ENCODE results near the gene CRY2. TPM values are rescaled to one million over a fixed set of nuclear protein-coding genes. Genes with fewer than 3 reads are reported as not detected.

CRY2 gene
- total and polyA plus RNA-seq, 10 of the 15 experiments (the other 5 are each of a cell fraction or from before 2014, with no cell fraction given) = 1.2 to 14.7 (median 8.1) TPM

DNA sequence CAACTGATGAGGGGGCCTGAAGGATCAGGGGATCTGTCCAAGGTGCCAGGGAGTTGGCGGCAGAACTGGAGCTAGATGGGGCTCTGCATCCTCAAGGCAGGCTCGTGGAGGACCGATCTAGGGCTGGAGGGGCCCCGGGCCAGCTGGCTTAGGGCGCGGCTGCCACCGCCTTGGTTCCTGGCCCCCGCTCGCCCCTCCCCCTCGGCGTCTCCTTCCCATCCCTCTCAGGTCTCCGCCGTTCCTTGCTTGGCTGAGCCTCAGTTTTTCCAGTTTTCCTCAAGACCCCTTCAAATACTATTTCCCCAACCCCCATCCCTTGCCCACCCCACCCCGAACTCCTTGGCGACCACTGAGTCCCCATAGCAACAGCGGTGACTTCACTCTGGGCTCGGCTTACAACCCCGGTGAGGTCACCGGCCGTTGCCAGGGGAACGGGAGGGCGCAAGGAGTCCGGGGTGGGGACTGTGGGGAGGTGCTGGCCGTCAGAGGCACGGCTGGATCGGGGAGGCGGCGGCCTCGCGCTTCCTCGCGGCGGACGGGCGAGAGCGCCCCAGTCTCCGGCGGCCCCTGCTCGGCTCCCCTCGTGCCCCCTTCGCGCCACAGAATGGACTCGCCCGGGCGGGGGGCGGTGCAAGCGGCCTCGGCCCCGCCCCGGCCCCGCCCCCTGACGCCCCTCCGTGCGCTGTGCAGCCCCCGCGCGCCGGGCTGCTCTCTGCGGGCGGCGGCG lies 52.3 kb downstream of the CRY2 start (continued):
- TF ChIP-seq, protein P1, sequence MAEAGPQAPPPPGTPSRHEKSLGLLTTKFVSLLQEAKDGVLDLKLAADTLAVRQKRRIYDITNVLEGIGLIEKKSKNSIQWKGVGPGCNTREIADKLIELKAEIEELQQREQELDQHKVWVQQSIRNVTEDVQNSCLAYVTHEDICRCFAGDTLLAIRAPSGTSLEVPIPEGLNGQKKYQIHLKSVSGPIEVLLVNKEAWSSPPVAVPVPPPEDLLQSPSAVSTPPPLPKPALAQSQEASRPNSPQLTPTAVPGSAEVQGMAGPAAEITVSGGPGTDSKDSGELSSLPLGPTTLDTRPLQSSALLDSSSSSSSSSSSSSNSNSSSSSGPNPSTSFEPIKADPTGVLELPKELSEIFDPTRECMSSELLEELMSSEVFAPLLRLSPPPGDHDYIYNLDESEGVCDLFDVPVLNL (IDR thresholded peaks at IDR 0.05; ENCODE audit: low read depth, low read length) = no peak
- TF ChIP-seq JUNB (IDR thresholded peaks at IDR 0.05) (no peak), ATF7 (IDR thresholded peaks at IDR 0.05; ENCODE audit: low read depth) (peak; percentile 65), NRF1 (conservative IDR thresholded peaks at IDR 0.05; ENCODE audit: low read depth, low read length) (no peak), SUZ12 (IDR thresholded peaks at IDR 0.05; ENCODE audit: unreplicated experiment) (peak; percentile 46), MYC (IDR thresholded peaks at IDR 0.05; ENCODE audit: insufficient read depth, insufficient read length, insufficient replicate concordance, low read length, severe bottlenecking) (no peak), RAD51 (IDR thresholded peaks at IDR 0.05) (no peak), MTA2 (IDR thresholded peaks at IDR 0.05; ENCODE audit: low read depth) (no peak), JUND (IDR thresholded peaks at IDR 0.05; ENCODE audit: low read depth, low read length) (peak; percentile 84)
- TF ChIP-seq, protein P2, sequence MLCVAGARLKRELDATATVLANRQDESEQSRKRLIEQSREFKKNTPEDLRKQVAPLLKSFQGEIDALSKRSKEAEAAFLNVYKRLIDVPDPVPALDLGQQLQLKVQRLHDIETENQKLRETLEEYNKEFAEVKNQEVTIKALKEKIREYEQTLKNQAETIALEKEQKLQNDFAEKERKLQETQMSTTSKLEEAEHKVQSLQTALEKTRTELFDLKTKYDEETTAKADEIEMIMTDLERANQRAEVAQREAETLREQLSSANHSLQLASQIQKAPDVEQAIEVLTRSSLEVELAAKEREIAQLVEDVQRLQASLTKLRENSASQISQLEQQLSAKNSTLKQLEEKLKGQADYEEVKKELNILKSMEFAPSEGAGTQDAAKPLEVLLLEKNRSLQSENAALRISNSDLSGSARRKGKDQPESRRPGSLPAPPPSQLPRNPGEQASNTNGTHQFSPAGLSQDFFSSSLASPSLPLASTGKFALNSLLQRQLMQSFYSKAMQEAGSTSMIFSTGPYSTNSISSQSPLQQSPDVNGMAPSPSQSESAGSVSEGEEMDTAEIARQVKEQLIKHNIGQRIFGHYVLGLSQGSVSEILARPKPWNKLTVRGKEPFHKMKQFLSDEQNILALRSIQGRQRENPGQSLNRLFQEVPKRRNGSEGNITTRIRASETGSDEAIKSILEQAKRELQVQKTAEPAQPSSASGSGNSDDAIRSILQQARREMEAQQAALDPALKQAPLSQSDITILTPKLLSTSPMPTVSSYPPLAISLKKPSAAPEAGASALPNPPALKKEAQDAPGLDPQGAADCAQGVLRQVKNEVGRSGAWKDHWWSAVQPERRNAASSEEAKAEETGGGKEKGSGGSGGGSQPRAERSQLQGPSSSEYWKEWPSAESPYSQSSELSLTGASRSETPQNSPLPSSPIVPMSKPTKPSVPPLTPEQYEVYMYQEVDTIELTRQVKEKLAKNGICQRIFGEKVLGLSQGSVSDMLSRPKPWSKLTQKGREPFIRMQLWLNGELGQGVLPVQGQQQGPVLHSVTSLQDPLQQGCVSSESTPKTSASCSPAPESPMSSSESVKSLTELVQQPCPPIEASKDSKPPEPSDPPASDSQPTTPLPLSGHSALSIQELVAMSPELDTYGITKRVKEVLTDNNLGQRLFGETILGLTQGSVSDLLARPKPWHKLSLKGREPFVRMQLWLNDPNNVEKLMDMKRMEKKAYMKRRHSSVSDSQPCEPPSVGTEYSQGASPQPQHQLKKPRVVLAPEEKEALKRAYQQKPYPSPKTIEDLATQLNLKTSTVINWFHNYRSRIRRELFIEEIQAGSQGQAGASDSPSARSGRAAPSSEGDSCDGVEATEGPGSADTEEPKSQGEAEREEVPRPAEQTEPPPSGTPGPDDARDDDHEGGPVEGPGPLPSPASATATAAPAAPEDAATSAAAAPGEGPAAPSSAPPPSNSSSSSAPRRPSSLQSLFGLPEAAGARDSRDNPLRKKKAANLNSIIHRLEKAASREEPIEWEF (IDR thresholded peaks at IDR 0.05; ENCODE audit: insufficient replicate concordance, low read depth, low read length) = no peak
- TF ChIP-seq, protein P3, sequence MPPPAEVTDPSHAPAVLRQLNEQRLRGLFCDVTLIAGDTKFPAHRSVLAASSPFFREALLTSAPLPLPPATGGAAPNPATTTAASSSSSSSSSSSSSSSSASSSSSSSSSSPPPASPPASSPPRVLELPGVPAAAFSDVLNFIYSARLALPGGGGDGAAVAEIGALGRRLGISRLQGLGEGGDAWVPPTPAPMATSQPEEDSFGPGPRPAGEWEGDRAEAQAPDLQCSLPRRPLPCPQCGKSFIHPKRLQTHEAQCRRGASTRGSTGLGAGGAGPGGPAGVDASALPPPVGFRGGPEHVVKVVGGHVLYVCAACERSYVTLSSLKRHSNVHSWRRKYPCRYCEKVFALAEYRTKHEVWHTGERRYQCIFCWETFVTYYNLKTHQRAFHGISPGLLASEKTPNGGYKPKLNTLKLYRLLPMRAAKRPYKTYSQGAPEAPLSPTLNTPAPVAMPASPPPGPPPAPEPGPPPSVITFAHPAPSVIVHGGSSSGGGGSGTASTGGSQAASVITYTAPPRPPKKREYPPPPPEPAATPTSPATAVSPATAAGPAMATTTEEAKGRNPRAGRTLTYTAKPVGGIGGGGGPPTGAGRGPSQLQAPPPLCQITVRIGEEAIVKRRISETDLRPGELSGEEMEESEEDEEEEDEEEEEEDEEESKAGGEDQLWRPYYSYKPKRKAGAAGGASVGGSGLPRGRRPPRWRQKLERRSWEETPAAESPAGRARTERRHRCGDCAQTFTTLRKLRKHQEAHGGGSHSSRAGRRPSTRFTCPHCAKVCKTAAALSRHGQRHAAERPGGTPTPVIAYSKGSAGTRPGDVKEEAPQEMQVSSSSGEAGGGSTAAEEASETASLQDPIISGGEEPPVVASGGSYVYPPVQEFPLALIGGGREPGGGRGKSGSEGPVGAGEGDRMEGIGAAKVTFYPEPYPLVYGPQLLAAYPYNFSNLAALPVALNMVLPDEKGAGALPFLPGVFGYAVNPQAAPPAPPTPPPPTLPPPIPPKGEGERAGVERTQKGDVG (CRISPR knock-in tag; IDR thresholded peaks at IDR 0.05) = no peak
- TF ChIP-seq, protein P4, sequence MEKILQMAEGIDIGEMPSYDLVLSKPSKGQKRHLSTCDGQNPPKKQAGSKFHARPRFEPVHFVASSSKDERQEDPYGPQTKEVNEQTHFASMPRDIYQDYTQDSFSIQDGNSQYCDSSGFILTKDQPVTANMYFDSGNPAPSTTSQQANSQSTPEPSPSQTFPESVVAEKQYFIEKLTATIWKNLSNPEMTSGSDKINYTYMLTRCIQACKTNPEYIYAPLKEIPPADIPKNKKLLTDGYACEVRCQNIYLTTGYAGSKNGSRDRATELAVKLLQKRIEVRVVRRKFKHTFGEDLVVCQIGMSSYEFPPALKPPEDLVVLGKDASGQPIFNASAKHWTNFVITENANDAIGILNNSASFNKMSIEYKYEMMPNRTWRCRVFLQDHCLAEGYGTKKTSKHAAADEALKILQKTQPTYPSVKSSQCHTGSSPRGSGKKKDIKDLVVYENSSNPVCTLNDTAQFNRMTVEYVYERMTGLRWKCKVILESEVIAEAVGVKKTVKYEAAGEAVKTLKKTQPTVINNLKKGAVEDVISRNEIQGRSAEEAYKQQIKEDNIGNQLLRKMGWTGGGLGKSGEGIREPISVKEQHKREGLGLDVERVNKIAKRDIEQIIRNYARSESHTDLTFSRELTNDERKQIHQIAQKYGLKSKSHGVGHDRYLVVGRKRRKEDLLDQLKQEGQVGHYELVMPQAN (conservative IDR thresholded peaks at IDR 0.05) = no peak
- TF ChIP-seq, protein P5, sequence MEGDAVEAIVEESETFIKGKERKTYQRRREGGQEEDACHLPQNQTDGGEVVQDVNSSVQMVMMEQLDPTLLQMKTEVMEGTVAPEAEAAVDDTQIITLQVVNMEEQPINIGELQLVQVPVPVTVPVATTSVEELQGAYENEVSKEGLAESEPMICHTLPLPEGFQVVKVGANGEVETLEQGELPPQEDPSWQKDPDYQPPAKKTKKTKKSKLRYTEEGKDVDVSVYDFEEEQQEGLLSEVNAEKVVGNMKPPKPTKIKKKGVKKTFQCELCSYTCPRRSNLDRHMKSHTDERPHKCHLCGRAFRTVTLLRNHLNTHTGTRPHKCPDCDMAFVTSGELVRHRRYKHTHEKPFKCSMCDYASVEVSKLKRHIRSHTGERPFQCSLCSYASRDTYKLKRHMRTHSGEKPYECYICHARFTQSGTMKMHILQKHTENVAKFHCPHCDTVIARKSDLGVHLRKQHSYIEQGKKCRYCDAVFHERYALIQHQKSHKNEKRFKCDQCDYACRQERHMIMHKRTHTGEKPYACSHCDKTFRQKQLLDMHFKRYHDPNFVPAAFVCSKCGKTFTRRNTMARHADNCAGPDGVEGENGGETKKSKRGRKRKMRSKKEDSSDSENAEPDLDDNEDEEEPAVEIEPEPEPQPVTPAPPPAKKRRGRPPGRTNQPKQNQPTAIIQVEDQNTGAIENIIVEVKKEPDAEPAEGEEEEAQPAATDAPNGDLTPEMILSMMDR (IDR thresholded peaks at IDR 0.05 in 2 of 3, conservative IDR thresholded peaks at IDR 0.05 in 1 of 3; ENCODE audit: control insufficient read depth in 2 of 3, extremely low read depth in 1 of 3, insufficient read depth in 1 of 3, low read depth in 3 of 3, low read length in 3 of 3) = no peak

Measured in GM12878 (cell line).